ENCODE data around the gene GRIA3. TPM values are rescaled to one million over a fixed set of nuclear protein-coding genes. Genes with fewer than 3 reads are reported as not detected.

The GRIA3 gene
- total RNA-seq, 2 experiments from 2014 or later = not detected

DNA sequence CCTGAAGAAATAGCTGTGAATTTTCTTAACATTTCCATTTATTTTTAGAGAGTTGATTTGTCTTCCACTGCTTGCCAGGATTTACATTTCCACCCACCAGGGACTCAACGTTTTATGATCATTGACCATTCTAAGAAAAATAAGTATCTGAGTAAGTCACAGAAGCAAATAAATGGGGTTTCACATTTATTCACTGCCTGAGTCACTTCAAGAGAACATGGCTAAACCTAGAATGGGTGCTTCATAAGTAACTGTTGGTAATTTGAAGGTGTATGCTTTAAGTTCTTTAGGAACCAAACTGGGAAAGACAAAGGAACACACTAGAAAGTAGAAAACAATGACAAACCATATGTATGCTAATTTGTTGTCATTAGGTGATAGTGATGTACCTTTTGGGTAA lies 43.2 kb upstream of the GRIA3 start:
- intact Hi-C loops (cut with micrococcal nuclease; ENCODE audit: unreplicated experiment) = no loop called here
- Histone ChIP-seq H3K79me2 (ENCODE audit: insufficient read depth, low read depth, low read length) (no peaks in the 10 kb centered on the region), H2AFZ (ENCODE audit: low read length) (no peak overlapping the region), H3K4me2 (ENCODE audit: low read length) (no peak overlapping the region), H3K9me3 (ENCODE audit: low read length) (no peaks in the 10 kb centered on the region), H3K4me1 (ENCODE audit: insufficient read depth, low read length, poor library complexity, severe bottlenecking) (no peaks in the 10 kb centered on the region), H3K9me2 (ENCODE audit: insufficient read depth, low read length) (no peaks in the 10 kb centered on the region), H3K27ac (ENCODE audit: low read depth, low read length, poor library complexity, severe bottlenecking) (no peak overlapping the region), H3K36me3 (ENCODE audit: insufficient read depth, low read length) (no peaks in the 10 kb centered on the region), H3K4me3 (ENCODE audit: low read depth, low read length, poor library complexity, severe bottlenecking) (no peak overlapping the region), H4K20me1 (ENCODE audit: insufficient read depth, low read length) (no peaks in the 10 kb centered on the region)
- BruUV-seq (replicated peaks) = no TSS peak
- no peak for DNase-seq (ENCODE audit: low spot score)
- CTCF ChIA-PET (ENCODE audit: unreplicated experiment) = no interaction called here
- POLR2A ChIA-PET = no interaction called here
- TF ChIP-seq CTCF (conservative IDR thresholded peaks at IDR 0.05; ENCODE audit: low read length) (no peak), EZH2phosphoT487 (IDR thresholded peaks at IDR 0.05; ENCODE audit: borderline replicate concordance, low read depth, low read length) (no peak)

DNA sequence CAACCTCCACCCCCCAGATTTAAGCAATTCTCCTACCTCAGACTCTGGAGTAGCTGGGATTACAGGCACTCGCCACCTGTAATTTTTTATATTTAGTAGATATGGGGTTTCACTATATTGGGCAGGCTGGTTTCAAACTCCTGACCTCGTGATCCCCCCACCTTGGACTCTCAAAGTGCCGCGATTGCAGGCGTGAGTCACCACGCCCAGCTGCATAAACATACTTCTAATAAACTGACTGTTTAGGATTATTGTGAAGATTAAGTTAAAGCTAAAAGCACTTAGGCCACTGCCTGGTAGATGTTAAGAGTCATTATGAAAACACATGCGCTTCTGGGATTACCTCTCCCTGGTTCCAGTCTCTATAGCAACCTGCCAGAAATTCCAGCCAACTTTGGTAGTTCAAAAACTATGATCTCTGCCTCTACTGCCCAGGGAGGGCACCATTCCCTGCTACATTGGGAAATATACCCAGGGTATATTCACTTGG lies 30.2 kb upstream of the GRIA3 start:
- POLR2A ChIA-PET = no interaction called here
- CTCF ChIA-PET (ENCODE audit: unreplicated experiment) = no interaction called here
- no peaks in the 10 kb centered on the region for H3K79me2 ChIP-seq (ENCODE audit: insufficient read depth, low read depth, low read length)
- no peak overlapping the region for H3K4me3 ChIP-seq (ENCODE audit: low read depth, low read length, poor library complexity, severe bottlenecking)
- no peaks in the 10 kb centered on the region for H4K20me1 ChIP-seq (ENCODE audit: insufficient read depth, low read length)
- intact Hi-C loops (cut with micrococcal nuclease; ENCODE audit: unreplicated experiment) = no loop called here
- DNase-seq (ENCODE audit: low spot score) = no peak
- no peak overlapping the region for H3K4me2 ChIP-seq (ENCODE audit: low read length)
- H3K36me3 ChIP-seq (ENCODE audit: insufficient read depth, low read length) = no peaks in the 10 kb centered on the region
- no TSS peak for BruUV-seq (replicated peaks)
- no peak overlapping the region for H2AFZ ChIP-seq (ENCODE audit: low read length)
- H3K27ac ChIP-seq (ENCODE audit: low read depth, low read length, poor library complexity, severe bottlenecking) = no peak overlapping the region
- H3K9me3 ChIP-seq (ENCODE audit: low read length) = no peaks in the 10 kb centered on the region
- H3K9me2 ChIP-seq (ENCODE audit: insufficient read depth, low read length) = no peaks in the 10 kb centered on the region
- H3K4me1 ChIP-seq (ENCODE audit: insufficient read depth, low read length, poor library complexity, severe bottlenecking) = no peaks in the 10 kb centered on the region
- no peak for TF ChIP-seq EZH2phosphoT487 (IDR thresholded peaks at IDR 0.05; ENCODE audit: borderline replicate concordance, low read depth, low read length)
- TF ChIP-seq CTCF (conservative IDR thresholded peaks at IDR 0.05; ENCODE audit: low read length) = no peak

DNA sequence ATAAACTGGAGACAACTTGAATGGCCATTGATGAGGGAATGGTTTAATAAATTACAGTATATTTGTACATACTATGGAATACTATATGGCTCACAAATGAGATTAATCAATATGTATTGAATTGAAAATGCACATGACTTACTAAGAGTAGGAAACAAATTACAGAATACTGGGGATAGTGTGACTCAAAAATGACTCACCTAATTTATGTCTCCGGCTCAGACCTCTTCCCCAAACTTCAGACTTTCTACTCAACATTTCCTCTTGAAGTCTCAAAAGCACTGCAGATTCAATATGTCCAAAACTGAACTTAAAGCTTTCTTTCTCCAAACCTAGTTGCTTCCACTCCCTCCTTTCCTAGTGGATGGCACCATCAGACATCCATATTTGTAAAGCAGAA lies 28.8 kb upstream of the GRIA3 start:
- Histone ChIP-seq H3K4me2 (ENCODE audit: low read length) (no peak overlapping the region), H3K79me2 (ENCODE audit: insufficient read depth, low read depth, low read length) (no peaks in the 10 kb centered on the region), H3K9me3 (ENCODE audit: low read length) (no peaks in the 10 kb centered on the region), H2AFZ (ENCODE audit: low read length) (no peak overlapping the region), H3K4me3 (ENCODE audit: low read depth, low read length, poor library complexity, severe bottlenecking) (no peak overlapping the region), H4K20me1 (ENCODE audit: insufficient read depth, low read length) (no peaks in the 10 kb centered on the region), H3K36me3 (ENCODE audit: insufficient read depth, low read length) (no peaks in the 10 kb centered on the region), H3K27ac (ENCODE audit: low read depth, low read length, poor library complexity, severe bottlenecking) (no peak overlapping the region), H3K4me1 (ENCODE audit: insufficient read depth, low read length, poor library complexity, severe bottlenecking) (no peaks in the 10 kb centered on the region), H3K9me2 (ENCODE audit: insufficient read depth, low read length) (no peaks in the 10 kb centered on the region)
- intact Hi-C loops (cut with micrococcal nuclease; ENCODE audit: unreplicated experiment) = no loop called here
- BruUV-seq (replicated peaks) = no TSS peak
- ChIA-PET CTCF (ENCODE audit: unreplicated experiment) (no interaction called here), POLR2A (no interaction called here)
- no peak for TF ChIP-seq EZH2phosphoT487 (IDR thresholded peaks at IDR 0.05; ENCODE audit: borderline replicate concordance, low read depth, low read length)
- no peak for TF ChIP-seq CTCF (conservative IDR thresholded peaks at IDR 0.05; ENCODE audit: low read length)
- no peak for DNase-seq (ENCODE audit: low spot score)

Data from OCI-LY7 (cell line).